Prostate gland (tissue), 2 donors: Measurements from ENCODE around the gene VPS9D1.

Source experiments
- CTCF ChIP-seq, 4 experiments: fragments of 200-600 bp in 2 of 4; fragments of 450-650 bp in 2 of 4; sonication (generic) in 2 of 4; IDR thresholded peaks; 1 replicate in 3 of 4; 2 replicates in 1 of 4; pipeline ENCODE4 v1.5.1; 2016 to 2019; ENCODE audit warnings: antibody characterized with exemption in 4 of 4, mild to moderate bottlenecking in 2 of 4, moderate library complexity in 2 of 4
- POLR2A ChIP-seq: fragments of 450-650 bp; IDR thresholded peaks from one replicate; pipeline ENCODE4 v1.6.1; 2016; ENCODE audit warnings: antibody characterized with exemption, mild to moderate bottlenecking

- TF ChIP-seq POLR2A (no peak), CTCF (IDR thresholded peaks at IDR 0.05) (no peak)
Observed at GRCh38 chr16:89709716-89710432, 10.8 kb downstream of the VPS9D1 start.
